GM19467 (cell line): Measurements from ENCODE around the gene IGF2BP3.
"Not testable (repeated sequence)": the region's sequence is repeated elsewhere in the genome, so short reads cannot be mapped to it uniquely, and the experiment has no call there.

Experiments
- ATAC-seq: cut with Tn5 transposase; IDR thresholded peaks from one replicate; pipeline ENCODE4 v1.9.1; 2021; ENCODE audit warnings: mild to moderate bottlenecking, moderate library complexity; ENCODE audit not compliant: unreplicated experiment

IGF2BP3 gene

DNA sequence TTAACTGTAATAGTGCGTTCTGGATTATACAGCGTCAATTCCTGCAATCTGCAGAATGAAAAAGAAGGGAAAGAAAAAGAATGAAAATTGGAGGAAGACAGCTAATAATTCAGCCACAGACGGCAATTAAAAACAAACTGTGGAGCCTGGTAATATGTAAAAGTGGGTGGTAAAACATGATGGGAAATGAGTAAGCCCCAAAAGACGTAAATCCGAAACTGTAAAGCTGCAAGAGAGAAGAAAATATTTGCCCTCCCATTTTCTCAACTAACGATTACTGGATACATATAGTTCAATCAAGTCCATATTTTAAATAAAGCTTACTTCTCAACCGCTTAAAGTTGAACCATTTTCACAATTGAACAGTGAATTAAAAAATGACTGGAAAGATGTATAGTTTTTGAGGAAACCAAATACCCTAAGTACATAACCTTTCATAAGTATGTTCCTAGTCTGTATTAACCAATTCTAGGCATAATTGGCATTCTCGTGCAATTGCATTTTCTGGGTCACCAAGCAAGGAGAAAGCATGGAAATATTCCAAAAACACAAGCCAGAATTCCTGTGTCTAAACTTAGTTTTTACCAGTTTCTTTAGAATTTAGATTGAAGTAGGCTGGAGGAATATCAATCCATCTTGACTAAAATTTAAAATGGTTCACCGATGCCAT lies 126.3 kb downstream of the IGF2BP3 start:
- ATAC-seq = no peak

DNA sequence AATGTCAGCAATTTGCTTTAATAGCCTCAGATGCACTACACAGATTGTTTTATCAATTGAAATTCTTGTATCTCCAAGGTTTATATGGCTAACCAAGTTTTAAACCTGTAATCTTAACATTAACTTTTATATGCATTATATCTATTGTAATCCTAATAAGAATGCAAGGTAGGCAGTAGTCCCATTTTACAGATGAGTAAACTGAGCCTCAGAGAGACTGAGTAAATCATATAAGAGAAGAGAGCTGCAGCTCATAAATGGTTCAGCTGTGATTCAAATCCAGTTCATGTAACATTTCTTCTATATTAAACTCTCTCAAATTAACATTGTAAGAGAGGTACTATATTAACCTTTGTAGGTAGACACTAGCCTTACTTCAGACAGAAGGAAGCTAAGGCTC lies 127.2 kb downstream of the IGF2BP3 start:
- no peak for ATAC-seq

DNA sequence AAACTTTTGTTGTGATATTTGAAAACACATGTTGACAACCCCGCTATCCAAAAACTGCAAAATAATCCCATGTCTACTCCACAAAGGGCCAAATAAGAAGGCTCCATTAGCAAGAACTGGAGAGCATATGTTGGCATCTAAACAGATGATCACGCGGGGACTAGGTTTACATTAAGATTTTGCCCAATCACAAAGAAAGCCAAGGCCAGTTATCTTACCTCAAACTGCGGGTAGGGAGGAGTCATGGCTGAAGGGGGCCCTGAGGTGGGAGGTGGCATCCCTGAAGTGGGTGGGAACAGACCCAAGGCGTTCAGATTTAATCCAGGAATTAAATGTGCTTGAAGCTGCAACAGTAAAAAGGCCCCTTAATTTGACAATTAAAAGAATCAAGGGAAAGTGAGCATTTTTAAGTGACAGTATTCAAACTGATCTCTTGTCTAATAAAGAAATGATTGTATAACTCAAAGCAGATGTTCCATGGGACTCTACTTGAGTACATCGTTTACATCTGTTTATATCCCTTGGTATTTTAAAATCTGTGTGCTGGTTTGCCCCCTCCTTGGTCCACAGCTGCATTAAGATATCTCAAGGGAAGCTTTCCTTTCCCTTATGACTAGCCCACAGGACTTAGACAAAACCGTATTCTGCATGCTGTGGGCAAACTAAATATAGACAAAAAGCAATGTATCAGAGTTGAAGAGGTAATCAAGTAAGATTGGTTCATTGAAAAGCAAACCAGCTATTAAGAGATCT lies 128.3 kb downstream of the IGF2BP3 start:
- no peak for ATAC-seq

- ATAC-seq = no peak
Observed at GRCh38 chr7:23338863-23339262, 131.4 kb downstream of the IGF2BP3 start.

DNA sequence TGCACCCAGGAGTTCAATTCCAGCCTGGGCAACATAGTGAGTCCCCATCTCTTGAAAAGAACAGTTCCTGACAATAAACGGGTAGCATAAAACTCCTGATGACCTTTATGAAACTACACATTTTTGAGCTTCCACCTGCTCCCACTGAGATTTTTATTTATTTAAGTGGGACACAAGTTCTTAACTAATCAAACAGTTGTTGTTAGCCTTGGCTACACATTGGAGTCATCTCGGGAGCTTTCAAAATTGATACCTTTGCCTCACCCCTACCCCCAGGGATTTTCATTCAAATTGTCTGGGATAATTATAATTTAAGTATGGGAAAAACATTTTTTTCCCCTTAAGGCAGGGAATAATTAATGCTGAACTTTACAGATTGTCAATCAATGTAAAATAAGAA lies 131.9 kb downstream of the IGF2BP3 start:
- ATAC-seq = no peak

DNA sequence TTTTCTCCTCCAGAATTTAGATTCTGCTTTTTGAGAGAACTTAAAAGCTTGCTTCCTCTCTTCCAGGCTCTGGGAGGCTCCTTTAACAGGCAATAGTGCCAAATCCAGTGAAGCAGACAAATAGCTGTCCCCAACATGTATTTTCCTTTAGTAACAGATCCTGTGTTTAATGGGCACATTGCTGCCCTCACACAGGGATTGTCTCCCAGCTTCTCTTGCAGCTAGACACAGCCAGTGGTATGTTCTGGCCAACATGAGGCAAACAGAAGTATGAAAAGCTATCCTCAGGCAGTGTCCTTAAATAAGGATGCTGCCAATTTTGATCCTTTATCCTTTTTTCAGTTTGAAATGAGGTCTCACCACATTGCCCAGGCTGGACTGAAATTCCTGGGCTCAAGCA lies 132.9 kb downstream of the IGF2BP3 start:
- ATAC-seq = no peak

DNA sequence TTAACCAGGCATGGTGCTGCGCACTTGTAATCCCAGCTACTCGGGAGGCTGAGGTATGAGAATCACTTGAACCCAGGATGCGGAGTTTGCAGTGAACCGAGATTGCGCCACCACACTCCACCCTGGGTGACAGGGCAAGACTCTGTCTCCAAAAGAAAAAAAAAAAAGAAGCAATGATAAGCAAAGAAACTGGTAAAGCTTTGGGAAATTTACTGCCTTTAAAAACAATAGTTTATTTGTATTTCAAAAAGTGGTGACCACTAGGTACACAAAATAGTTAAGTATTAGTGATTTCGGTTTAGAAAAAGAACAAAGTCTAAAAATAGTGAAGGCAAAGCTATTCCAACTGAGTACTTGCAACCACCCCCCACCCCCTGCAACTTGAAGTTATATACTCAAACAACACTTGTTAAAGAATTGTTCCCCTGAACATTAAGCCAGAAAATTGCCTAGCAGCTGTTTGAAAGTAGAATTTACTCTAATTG lies 133.4 kb downstream of the IGF2BP3 start:
- ATAC-seq = no peak

DNA sequence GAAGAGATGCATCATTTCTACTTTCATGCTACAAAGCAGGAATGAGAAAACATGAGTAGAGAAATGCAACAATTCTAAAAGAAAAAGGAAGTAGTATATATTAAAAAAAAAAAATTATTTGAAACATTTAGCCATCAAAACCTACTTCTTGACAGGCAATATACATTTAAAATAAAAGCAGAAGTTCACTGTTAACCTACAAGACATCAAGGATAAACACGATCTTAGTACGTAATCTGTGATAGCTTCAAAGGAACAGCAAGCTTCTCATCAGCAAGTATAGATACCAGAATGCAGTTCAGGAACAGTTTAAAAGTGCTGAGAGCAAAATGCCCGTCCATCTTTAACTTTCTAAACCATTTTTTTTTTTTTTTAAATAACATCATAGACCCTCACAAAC lies 134.2 kb downstream of the IGF2BP3 start:
- ATAC-seq = no peak

GRCh38 chr7:23335621-23336020 lies 134.7 kb downstream of the IGF2BP3 start:
- ATAC-seq = no peak

- no peak for ATAC-seq
Observed at GRCh38 chr7:23335136-23335535, 135.2 kb downstream of the IGF2BP3 start.

- no peak for ATAC-seq
Observed at GRCh38 chr7:23334482-23335056, 135.7 kb downstream of the IGF2BP3 start.

- ATAC-seq = no peak
Observed at GRCh38 chr7:23333671-23334246, 136.5 kb downstream of the IGF2BP3 start.

GRCh38 chr7:23332910-23333612 lies 137.2 kb downstream of the IGF2BP3 start:
- no peak for ATAC-seq

GRCh38 chr7:23332193-23332592 lies 138.1 kb downstream of the IGF2BP3 start:
- ATAC-seq = no peak

GRCh38 chr7:23331132-23331531 lies 139.2 kb downstream of the IGF2BP3 start:
- ATAC-seq = no peak

GRCh38 chr7:23315366-23315765 lies 154.9 kb downstream of the IGF2BP3 start:
- no peak for ATAC-seq

DNA sequence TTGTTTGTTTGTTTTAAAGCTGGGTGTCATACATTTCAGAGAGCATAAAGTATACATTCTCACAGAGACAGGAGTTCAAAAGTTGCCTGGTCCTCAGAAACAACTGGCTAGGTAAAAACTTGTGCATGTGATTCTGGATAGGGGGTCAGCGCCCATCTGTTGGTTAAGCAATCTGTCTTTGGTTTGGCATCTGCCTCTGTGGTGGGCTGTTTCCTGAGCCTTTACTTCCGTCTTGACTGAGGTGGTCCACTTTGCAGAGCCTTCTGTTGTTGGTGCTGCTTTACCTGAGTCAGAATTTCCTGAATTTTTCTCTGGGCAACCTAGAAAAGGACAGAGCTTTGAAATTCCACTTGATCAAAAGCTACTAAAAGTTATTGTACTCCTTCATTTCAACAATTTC lies 158.2 kb downstream of the IGF2BP3 start:
- not testable (repeated sequence) for ATAC-seq

- ATAC-seq = no peak
Observed at GRCh38 chr7:23308754-23309153, 161.5 kb downstream of the IGF2BP3 start.

DNA sequence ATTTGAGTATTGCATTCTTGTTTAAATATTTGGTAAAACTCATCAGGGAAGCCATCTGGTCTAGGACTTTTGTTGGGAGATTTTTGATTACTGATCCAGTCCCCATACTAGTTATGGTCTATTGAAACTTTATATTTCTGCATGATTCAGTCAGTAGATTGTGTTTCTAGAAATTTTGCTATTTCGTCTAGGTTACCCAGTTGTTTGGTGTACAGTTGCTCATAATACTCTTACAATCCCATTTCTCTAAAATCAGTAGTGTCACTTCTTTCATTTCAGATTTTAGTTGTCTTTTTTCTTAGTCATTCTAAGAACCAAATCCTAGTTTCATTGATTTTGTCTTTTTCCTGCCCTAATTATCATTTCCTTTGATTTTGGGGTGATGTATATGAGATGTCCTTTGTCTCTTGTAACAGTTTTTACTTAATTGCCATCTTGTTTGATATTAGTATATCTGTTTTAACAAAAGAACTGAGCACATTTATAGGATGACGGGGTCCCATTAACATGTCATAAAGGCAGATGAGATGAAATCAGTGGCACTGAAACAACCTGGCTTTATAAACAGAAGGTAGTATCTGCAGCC lies 163.3 kb downstream of the IGF2BP3 start:
- no peak for ATAC-seq

DNA sequence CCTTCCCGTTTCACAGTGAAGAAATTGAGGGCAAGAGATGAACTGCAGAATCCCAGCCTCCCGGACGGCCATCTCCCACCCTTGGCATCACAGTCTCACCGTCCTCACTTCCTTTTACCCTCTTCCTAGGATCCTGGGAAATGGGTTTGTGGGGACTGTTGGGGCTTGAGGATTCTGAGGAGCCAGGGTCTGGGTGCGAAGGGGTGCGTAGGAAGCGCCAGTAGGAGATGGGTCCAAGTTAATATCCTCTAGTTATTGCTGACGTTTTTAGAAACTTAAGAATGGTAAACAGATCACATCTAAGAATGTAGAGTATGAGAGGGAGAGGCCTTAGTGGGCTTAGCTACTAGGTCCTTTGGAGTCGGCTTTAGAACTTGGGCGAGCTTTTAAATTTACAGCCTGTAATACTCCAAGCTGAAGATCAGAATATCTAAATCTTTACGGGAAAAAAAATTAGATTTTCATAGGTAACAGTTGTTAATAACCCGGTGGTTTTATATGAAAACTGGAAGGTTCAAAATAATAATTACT lies 170.5 kb downstream of the IGF2BP3 start:
- no peak for ATAC-seq
